Breast epithelium (tissue), 3 donors: ENCODE data around the gene PSMB8.

ENCODE experiments used
- CTCF ChIP-seq, 3 donors: fragments of 450-650 bp; IDR thresholded peaks; one replicate each; pipeline ENCODE4 v1.5.1; 2016 to 2017; ENCODE audit warnings: antibody characterized with exemption in 3 of 3, mild to moderate bottlenecking in 3 of 3, moderate library complexity in 3 of 3
- POLR2A ChIP-seq: fragments of 450-650 bp; IDR thresholded peaks from one replicate; pipeline ENCODE4 v1.6.1; 2016; ENCODE audit warnings: antibody characterized with exemption, mild to moderate bottlenecking, moderate library complexity
- POLR2AphosphoS5 ChIP-seq, 3 donors: sonication (generic); formaldehyde crosslinking; IDR thresholded peaks; one replicate each; pipeline ENCODE4 v1.6.1; 2017; ENCODE audit warnings: antibody characterized with exemption in 3 of 3

- no peak for TF ChIP-seq CTCF (IDR thresholded peaks at IDR 0.05)
- TF ChIP-seq POLR2AphosphoS5 (IDR thresholded peaks at IDR 0.05), result no peak
- no peak for TF ChIP-seq POLR2A
Measured at GRCh38 chr6:32792901-32793435, 50.9 kb downstream of the PSMB8 start.
